T follicular helper cell (primary cell): Measurements from ENCODE around the gene LRRC63.
"Not testable (repeated sequence)": the region's sequence is repeated elsewhere in the genome, so short reads cannot be mapped to it uniquely, and the experiment has no call there.

Experiments
- DNase-seq: peaks from one replicate; pipeline ENCODE4 v3.0.0-alpha.2; 2020; ENCODE audit warnings: low read depth

Gene LRRC63

GRCh38 chr13:46265292-46265691 lies 53.6 kb downstream of the LRRC63 start:
- no peak for DNase-seq

- DNase-seq = no peak
Measured at GRCh38 chr13:46267166-46267565, 55.4 kb downstream of the LRRC63 start.

GRCh38 chr13:46270416-46270815 lies 58.7 kb downstream of the LRRC63 start:
- DNase-seq = no peak

GRCh38 chr13:46274094-46274698 lies 62.5 kb downstream of the LRRC63 start:
- DNase-seq = no peak

GRCh38 chr13:46278474-46278873 lies 66.7 kb downstream of the LRRC63 start:
- DNase-seq = no peak

GRCh38 chr13:46281779-46282178 lies 70.1 kb downstream of the LRRC63 start:
- no peak for DNase-seq

GRCh38 chr13:46283912-46284824 lies 72.4 kb downstream of the LRRC63 start:
- not testable (repeated sequence) for DNase-seq

- no peak for DNase-seq
Measured at GRCh38 chr13:46286972-46287371, 75.2 kb downstream of the LRRC63 start.

- DNase-seq = no peak
Measured at GRCh38 chr13:46288570-46289259, 77.0 kb downstream of the LRRC63 start.

GRCh38 chr13:46289260-46289955 lies 77.7 kb downstream of the LRRC63 start:
- no peak for DNase-seq

GRCh38 chr13:46290434-46290833 lies 78.7 kb downstream of the LRRC63 start:
- DNase-seq = no peak

- DNase-seq = no peak
Measured at GRCh38 chr13:46293436-46293835, 81.7 kb downstream of the LRRC63 start.

- DNase-seq = peak; percentile 65
Measured at GRCh38 chr13:46295491-46296114, 83.9 kb downstream of the LRRC63 start.

GRCh38 chr13:46296115-46296822 lies 84.5 kb downstream of the LRRC63 start:
- DNase-seq = no peak

GRCh38 chr13:46296921-46297320 lies 85.2 kb downstream of the LRRC63 start:
- no peak for DNase-seq

- no peak for DNase-seq
Measured at GRCh38 chr13:46297361-46297811, 85.7 kb downstream of the LRRC63 start.

- DNase-seq = no peak
Measured at GRCh38 chr13:46303742-46304385, 92.1 kb downstream of the LRRC63 start.

- no peak for DNase-seq
Measured at GRCh38 chr13:46304546-46304945, 92.8 kb downstream of the LRRC63 start.

- no peak for DNase-seq
Measured at GRCh38 chr13:46307554-46307953, 95.8 kb downstream of the LRRC63 start.

GRCh38 chr13:46310066-46310465 lies 98.3 kb downstream of the LRRC63 start:
- no peak for DNase-seq
